CD4-positive, alpha-beta memory T cell (primary cell): ENCODE measurements around the gene ODC1. TPM values are rescaled to one million over a fixed set of nuclear protein-coding genes. Genes with fewer than 3 reads are reported as not detected.

Experiments used
- CTCF ChIA-PET: fragments of 350-600 bp; sonication (Branson Sonifier 250); formaldehyde crosslinking; loops from one replicate; lab custom pipeline; 2021; ENCODE audit warnings: inconsistent platforms; ENCODE audit not compliant: partially characterized antibody; lab: Charles Lee
- POLR2A ChIA-PET: fragments of 350-600 bp; sonication (Branson Sonifier 250); formaldehyde crosslinking; loops from one replicate; lab custom pipeline; 2021; ENCODE audit not compliant: partially characterized antibody; lab: Charles Lee
- DNase-seq, 5 donors: peaks; one replicate each; pipeline versions ENCODE4 v3.0.0 to v3.0.0-alpha.2; 2020 to 2022; ENCODE audit warnings: mixed read lengths in 1 of 5
- H3K27ac ChIP-seq: one replicate; pipeline ENCODE4 v1.7.0; 2013; ENCODE audit warnings: low read depth, low read length
- H3K27me3 ChIP-seq: 2 replicates; pipeline ENCODE4 v1.7.0; 2013; ENCODE audit warnings: mild to moderate bottlenecking, low read length, moderate library complexity; ENCODE audit not compliant: insufficient read depth
- H3K36me3 ChIP-seq: 2 replicates; pipeline ENCODE4 v1.7.0; 2013; ENCODE audit warnings: mild to moderate bottlenecking, low read length, moderate library complexity; ENCODE audit not compliant: insufficient read depth
- H3K4me1 ChIP-seq: 2 replicates; pipeline ENCODE4 v1.7.0; 2013; ENCODE audit warnings: mild to moderate bottlenecking, low read length, moderate library complexity; ENCODE audit not compliant: insufficient read depth
- H3K4me3 ChIP-seq, 2 donors: one replicate each; pipeline ENCODE4 v1.7.0; 2013; ENCODE audit warnings: low read length in 2 of 2, mild to moderate bottlenecking in 1 of 2
- H3K9me3 ChIP-seq, 2 donors: one replicate each; pipeline ENCODE4 v1.7.0; 2013; ENCODE audit warnings: low read length in 2 of 2, control low read depth in 1 of 2; ENCODE audit not compliant: control insufficient read depth in 1 of 2
- H3K27ac Mint-ChIP-seq, 7 donors: one replicate each; pipeline ENCODE4 v1.8.0; 2020 to 2021; ENCODE audit warnings: mixed read lengths in 7 of 7, mild to moderate bottlenecking in 6 of 7, inconsistent platforms in 3 of 7, moderate library complexity in 3 of 7
- H3K27me3 Mint-ChIP-seq, 2 donors: one replicate each; pipeline ENCODE4 v1.8.0; 2020 to 2021; ENCODE audit warnings: mixed read lengths in 2 of 2
- H3K36me3 Mint-ChIP-seq, 2 donors: one replicate each; pipeline ENCODE4 v1.8.0; 2020 to 2021; ENCODE audit warnings: mixed read lengths in 2 of 2, inconsistent platforms in 1 of 2, mild to moderate bottlenecking in 1 of 2
- H3K4me1 Mint-ChIP-seq, 4 donors: one replicate each; pipeline ENCODE4 v1.8.0; 2020 to 2021; ENCODE audit warnings: mixed read lengths in 4 of 4, mild to moderate bottlenecking in 1 of 4
- H3K4me3 Mint-ChIP-seq, 8 donors: one replicate each; pipeline ENCODE4 v1.8.0; 2020 to 2021; ENCODE audit warnings: mixed read lengths in 8 of 8, mild to moderate bottlenecking in 7 of 8, moderate library complexity in 6 of 8, inconsistent platforms in 3 of 8
- H3K9me3 Mint-ChIP-seq, 8 donors: one replicate each; pipeline ENCODE4 v1.8.0; 2020 to 2021; ENCODE audit warnings: mixed read lengths in 8 of 8, mild to moderate bottlenecking in 5 of 8, inconsistent platforms in 3 of 8, moderate library complexity in 1 of 8
- intact Hi-C: fragments of 100-400 bp; cut with micrococcal nuclease; formaldehyde crosslinking; loops from one replicate; pipeline ENCODE4 v1.15.1; 2023
- polyA plus RNA-seq, 2 donors: library from polyadenylated mRNA; unstranded; fragments of 300-500 nt; fragmentation: Illumina TruSeq; gene quantifications; one replicate each; pipeline ENCODE4 v1.2.3, GENCODE V29; 2021
- total RNA-seq, 2 experiments: library from RNA; stranded (reverse); gene quantifications; one replicate each; pipeline ENCODE4 v1.2.3, GENCODE V29; 2021

Gene ODC1
- total and polyA plus RNA-seq, 4 experiments from 2014 or later: 32.5 to 63.5 (median 44.8) TPM

- Mint-ChIP-seq H3K4me1 (peaks cover 29 to 41% (median 29%) of the 10 kb centered on the region in 4 donors), H3K27me3 (no peaks in the 10 kb centered on the region), H3K9me3 (no peaks in the 10 kb centered on the region), H3K36me3 (peaks cover 13 to 14% of the 10 kb centered on the region in 2 donors), H3K27ac (no peak overlapping the region), H3K4me3 (no peak overlapping the region)
- CTCF ChIA-PET: interaction anchor here (0.6 to 11.4 kb wide), 5 partner anchors 24 to 284 kb away, joined by 3 to 208 read pairs (median 4); partner anchors contain the start of genes HPCAL1 and RRM2
- Histone ChIP-seq H3K4me1 (peaks cover 29% of the 10 kb centered on the region), H3K27me3 (no peaks in the 10 kb centered on the region), H3K4me3 (no peak overlapping the region), H3K27ac (no peak overlapping the region), H3K36me3 (peaks cover 17% of the 10 kb centered on the region), H3K9me3 (no peaks in the 10 kb centered on the region)
- POLR2A ChIA-PET: interaction anchor here (1.6 to 5.8 kb wide), 2 partner anchors 8 to 108 kb away, joined by 3 to 83 read pairs; partner anchors contain the start of gene HPCAL1
- intact Hi-C loops: no loop called here
- no peak for DNase-seq
Measured at GRCh38 chr2:10411557-10411956, 36.6 kb downstream of the ODC1 start.

- Histone ChIP-seq H3K27ac (no peak overlapping the region), H3K9me3 (no peaks in the 10 kb centered on the region), H3K36me3 (peaks cover 17% of the 10 kb centered on the region), H3K4me3 (no peak overlapping the region), H3K4me1 (peaks cover 35% of the 10 kb centered on the region), H3K27me3 (no peaks in the 10 kb centered on the region)
- Mint-ChIP-seq H3K4me1 (peaks cover 29 to 41% (median 33%) of the 10 kb centered on the region in 4 donors), H3K4me3 (no peak overlapping the region), H3K27ac (peak overlapping the region in 1 of 7 donors; percentile 41), H3K27me3 (no peaks in the 10 kb centered on the region), H3K9me3 (no peaks in the 10 kb centered on the region), H3K36me3 (peaks cover 13 to 14% of the 10 kb centered on the region in 2 donors)
- POLR2A ChIA-PET: interaction anchor here (1.6 to 5.8 kb wide), 3 partner anchors 9 to 287 kb away, joined by 3 to 83 read pairs (median 25); partner anchors contain the start of gene HPCAL1
- no peak for DNase-seq
- CTCF ChIA-PET: interaction anchor here (0.6 to 11.4 kb wide), 10 partner anchors 22 to 339 kb away, joined by 3 to 208 read pairs (median 30); partner anchors contain the start of genes HPCAL1 and RRM2
- intact Hi-C loops: no loop called here
Measured at GRCh38 chr2:10410823-10411437, 37.2 kb downstream of the ODC1 start.

DNA sequence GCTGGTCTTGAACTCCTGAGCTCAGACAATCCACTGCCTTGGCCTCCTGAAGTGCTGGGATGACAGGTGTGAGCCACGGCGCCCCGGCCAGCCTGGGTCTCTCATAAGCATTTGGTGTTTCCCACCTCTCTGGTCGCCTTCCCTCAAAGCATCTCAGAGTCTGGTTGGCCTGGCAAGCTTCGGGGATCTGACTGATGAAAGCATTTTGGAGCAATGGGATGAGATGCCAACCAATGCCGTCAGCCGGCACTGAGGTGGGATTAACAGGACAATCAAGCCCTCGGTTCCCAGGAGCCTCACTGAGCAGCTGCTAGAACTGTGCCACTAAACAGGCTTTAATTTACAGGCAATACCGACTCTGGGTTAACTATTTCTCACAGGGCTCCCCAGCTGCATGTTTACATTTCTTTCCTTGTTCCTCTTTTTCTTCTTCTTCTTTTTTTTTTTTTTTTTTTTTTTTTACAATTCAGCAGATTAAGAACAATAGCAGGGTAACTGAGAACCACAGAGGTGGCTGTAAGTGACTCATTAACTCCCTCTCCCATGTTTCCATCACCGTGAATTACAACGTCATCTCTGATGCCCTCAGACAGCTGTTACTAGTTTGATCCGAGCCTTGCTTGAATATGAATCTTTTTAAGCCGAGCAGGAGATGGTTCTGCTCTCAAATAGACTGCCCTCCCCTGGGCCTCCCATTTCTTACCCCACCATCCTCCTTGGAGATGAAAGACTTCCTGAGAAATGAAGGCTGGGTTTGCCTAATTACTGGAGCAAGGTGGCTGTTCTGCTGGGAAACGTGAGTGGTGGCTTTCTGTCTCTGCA, 37.9 kb downstream of the ODC1 start:
- H3K27ac ChIP-seq: no peak overlapping the region
- intact Hi-C loops: no loop called here
- peaks cover 29 to 42% (median 33%) of the 10 kb centered on the region in 4 donors for H3K4me1 Mint-ChIP-seq
- POLR2A ChIA-PET: interaction anchor here (1.6 to 5.8 kb wide), 7 partner anchors 10 to 286 kb away, joined by 3 to 83 read pairs (median 18); partner anchors contain the start of genes HPCAL1 and ODC1
- H3K27ac Mint-ChIP-seq: peak overlapping the region in 1 of 7 donors; percentile 41
- peaks cover 17% of the 10 kb centered on the region for H3K36me3 ChIP-seq
- H3K4me3 ChIP-seq: no peak overlapping the region
- CTCF ChIA-PET: interaction anchor here (0.7 to 11.4 kb wide), 53 partner anchors 9 to 341 kb away, joined by 3 to 208 read pairs (median 7); partner anchors contain the start of genes HPCAL1, ODC1 and RRM2
- no peaks in the 10 kb centered on the region for H3K9me3 Mint-ChIP-seq
- DNase-seq: no peak
- no peaks in the 10 kb centered on the region for H3K27me3 Mint-ChIP-seq
- H3K4me1 ChIP-seq: peaks cover 41% of the 10 kb centered on the region
- peaks cover 14% of the 10 kb centered on the region in 2 donors for H3K36me3 Mint-ChIP-seq
- no peaks in the 10 kb centered on the region for H3K27me3 ChIP-seq
- no peaks in the 10 kb centered on the region for H3K9me3 ChIP-seq
- H3K4me3 Mint-ChIP-seq: no peak overlapping the region

GRCh38 chr2:10408649-10409579, 39.2 kb downstream of the ODC1 start:
- H3K4me3 ChIP-seq: peak overlapping the region in 1 of 2 donors; percentile 22
- Mint-ChIP-seq H3K36me3 (peaks cover 14 to 18% of the 10 kb centered on the region in 2 donors), H3K4me1 (peaks cover 30 to 44% (median 33%) of the 10 kb centered on the region in 4 donors), H3K27ac (peak overlapping the region; percentile 83 to 97 (median 95)), H3K4me3 (peak overlapping the region; percentile 79 to 94 (median 86)), H3K9me3 (no peaks in the 10 kb centered on the region), H3K27me3 (no peaks in the 10 kb centered on the region)
- DNase-seq: peak; percentile 79 to 81 (median 80)
- intact Hi-C loops: loop anchor here (1.0 to 5.0 kb wide), 10 partner anchors 26 to 337 kb away; partner anchors contain the start of gene HPCAL1
- ChIA-PET CTCF (interaction anchor here (0.6 to 11.4 kb wide), 68 partner anchors 7 to 343 kb away, joined by 3 to 208 read pairs (median 7); partner anchors contain the start of genes HPCAL1, ODC1 and RRM2), POLR2A (interaction anchor here (0.6 to 5.8 kb wide), 16 partner anchors 26 to 285 kb away, joined by 3 to 83 read pairs (median 14); partner anchors contain the start of genes HPCAL1 and ODC1)
- H3K9me3 ChIP-seq: no peaks in the 10 kb centered on the region
- H3K27me3 ChIP-seq: no peaks in the 10 kb centered on the region
- peaks cover 41% of the 10 kb centered on the region for H3K4me1 ChIP-seq
- peaks cover 14% of the 10 kb centered on the region for H3K36me3 ChIP-seq
- peak overlapping the region; percentile 48 for H3K27ac ChIP-seq

GRCh38 chr2:10407841-10408648, 40.1 kb downstream of the ODC1 start:
- H3K4me1 Mint-ChIP-seq: peaks cover 32 to 50% (median 34%) of the 10 kb centered on the region in 4 donors
- H3K4me3 ChIP-seq: peak overlapping the region in 1 of 2 donors; percentile 22

More at GRCh38 chr2:10407841-10408648, 40.1 kb downstream of the ODC1 start:
- POLR2A ChIA-PET: interaction anchor here (0.6 to 5.8 kb wide), 17 partner anchors 25 to 287 kb away, joined by 3 to 83 read pairs (median 13); partner anchors contain the start of genes HPCAL1 and ODC1
- peaks cover 41% of the 10 kb centered on the region for H3K4me1 ChIP-seq
- CTCF ChIA-PET: interaction anchor here (0.6 to 11.4 kb wide), 49 partner anchors 8 to 342 kb away, joined by 3 to 208 read pairs (median 9); partner anchors contain the start of genes HPCAL1 and RRM2
- peak; percentile 34 to 81 (median 41) for DNase-seq
- peaks cover 13% of the 10 kb centered on the region for H3K36me3 ChIP-seq
- Mint-ChIP-seq H3K27ac (peak overlapping the region; percentile 83 to 97 (median 95)), H3K36me3 (peaks cover 14 to 20% of the 10 kb centered on the region in 2 donors), H3K9me3 (no peaks in the 10 kb centered on the region), H3K4me3 (peak overlapping the region; percentile 79 to 94 (median 86)), H3K27me3 (no peaks in the 10 kb centered on the region)
- H3K27me3 ChIP-seq: no peaks in the 10 kb centered on the region
- intact Hi-C loops: loop anchor here (1.0 to 5.0 kb wide), 5 partner anchors 29 to 266 kb away; no protein-coding TSS in a partner anchor
- H3K9me3 ChIP-seq: no peaks in the 10 kb centered on the region
- H3K27ac ChIP-seq: peak overlapping the region; percentile 48
